Ramos (cell line): Measurements from ENCODE around the gene EIF3D.
"Not testable (repeated sequence)": the region's sequence is repeated elsewhere in the genome, so short reads cannot be mapped to it uniquely, and the experiment has no call there.

Source experiments
- in situ Hi-C: fragments of 300-500 bp; cut with MboI; formaldehyde crosslinking; loops from one replicate; pipeline ENCODE4 v1.14.3; 2022; ENCODE audit warnings: low sequenced_read_pairs; ENCODE audit not compliant: unreplicated experiment

EIF3D gene

DNA sequence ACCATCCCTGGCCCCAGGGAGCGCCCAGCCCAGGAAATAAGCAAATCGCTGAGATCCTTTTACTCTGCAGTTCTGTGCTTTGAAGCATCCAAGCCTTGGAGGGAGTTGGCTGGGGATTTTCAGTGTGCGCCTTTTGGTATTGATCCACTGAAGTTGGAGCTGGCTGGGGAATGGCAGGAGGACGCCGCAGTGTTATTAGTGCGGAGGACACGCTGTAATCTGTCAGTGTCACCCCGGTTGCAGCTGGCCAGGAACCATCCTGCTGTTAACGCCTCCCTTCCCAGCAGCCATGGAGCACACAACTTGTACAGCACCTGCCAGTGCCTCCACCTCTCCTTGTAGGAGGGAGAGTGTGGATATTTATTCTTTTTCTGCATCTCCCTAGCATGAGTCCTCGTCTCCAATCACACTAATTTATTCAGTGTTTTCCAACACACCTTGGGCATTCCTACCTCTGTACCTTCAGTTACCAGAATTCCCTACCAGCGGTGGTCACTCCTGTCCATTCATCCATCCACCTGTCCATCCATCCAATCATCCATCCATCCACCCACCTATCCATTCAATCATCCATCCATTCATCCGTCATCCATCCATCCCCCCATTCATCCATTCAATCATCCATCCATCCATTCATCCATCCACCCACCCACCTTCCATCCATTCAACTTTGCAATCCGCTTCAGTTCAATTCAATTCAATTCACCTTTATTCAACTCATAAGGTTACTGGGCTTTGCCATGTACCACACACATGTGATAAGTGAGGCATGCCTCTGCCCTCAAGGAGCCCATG, 21.9 kb upstream of the EIF3D start:
- in situ Hi-C loops: no loop called here

DNA sequence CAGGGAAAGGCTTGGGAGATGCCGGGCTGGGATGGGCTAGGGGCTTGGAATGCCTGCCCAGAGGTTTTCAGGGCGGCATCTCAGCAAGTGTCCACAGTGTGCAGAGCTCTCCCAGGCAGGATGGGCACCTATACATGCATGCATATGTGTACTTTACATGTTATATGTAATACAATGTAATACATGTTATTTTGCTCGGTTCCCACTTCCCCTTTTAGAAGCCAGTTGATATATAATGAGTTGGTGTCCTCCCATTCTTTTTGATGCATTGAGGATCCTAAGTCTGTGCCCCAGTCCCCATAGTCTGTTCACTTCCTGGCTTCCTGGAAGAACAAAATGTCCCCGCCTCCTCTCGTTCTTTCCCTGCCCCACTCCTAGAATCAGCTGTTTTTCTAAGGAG, 20.1 kb upstream of the EIF3D start:
- in situ Hi-C loops: no loop called here

DNA sequence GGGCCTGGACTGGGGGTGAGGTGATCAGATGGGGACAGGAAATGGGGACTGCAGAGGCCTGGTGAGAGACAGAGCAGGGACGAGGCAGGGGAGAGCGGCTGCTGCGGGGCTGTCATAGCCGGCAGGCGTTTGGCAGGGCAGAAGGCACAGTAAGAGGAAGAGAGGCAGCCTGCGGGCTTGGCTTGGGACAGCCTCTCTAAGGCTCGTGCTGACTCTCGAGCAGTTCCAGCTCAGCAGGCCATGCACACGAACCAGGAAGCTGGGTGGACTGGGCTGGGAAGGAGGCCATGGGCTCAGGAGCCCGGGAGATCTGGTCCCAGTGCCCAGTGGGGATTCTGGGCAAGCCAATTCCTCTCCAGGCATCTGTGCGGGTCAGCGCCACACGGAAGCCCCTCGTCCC, 19.6 kb upstream of the EIF3D start:
- in situ Hi-C loops: no loop called here

DNA sequence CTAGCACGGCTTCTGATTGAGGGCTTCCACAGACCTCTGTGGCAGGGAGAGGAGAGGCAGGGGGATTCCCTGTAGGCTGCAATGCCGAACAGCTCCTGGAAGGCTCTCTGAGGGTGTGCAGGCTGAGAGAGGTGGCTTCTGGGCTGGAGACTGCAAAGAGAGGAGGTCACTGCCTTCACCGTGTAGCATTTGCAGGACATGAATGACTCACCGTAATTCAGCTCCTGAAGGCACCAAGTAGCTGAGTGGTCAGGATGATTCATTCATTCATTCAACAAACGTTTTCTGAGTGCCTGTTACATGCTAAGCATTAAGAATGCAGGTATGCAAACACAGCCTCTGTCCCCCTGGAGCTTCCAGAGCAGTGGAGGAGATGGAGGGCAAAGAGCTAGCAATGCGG, 18.0 kb upstream of the EIF3D start:
- in situ Hi-C loops: no loop called here

DNA sequence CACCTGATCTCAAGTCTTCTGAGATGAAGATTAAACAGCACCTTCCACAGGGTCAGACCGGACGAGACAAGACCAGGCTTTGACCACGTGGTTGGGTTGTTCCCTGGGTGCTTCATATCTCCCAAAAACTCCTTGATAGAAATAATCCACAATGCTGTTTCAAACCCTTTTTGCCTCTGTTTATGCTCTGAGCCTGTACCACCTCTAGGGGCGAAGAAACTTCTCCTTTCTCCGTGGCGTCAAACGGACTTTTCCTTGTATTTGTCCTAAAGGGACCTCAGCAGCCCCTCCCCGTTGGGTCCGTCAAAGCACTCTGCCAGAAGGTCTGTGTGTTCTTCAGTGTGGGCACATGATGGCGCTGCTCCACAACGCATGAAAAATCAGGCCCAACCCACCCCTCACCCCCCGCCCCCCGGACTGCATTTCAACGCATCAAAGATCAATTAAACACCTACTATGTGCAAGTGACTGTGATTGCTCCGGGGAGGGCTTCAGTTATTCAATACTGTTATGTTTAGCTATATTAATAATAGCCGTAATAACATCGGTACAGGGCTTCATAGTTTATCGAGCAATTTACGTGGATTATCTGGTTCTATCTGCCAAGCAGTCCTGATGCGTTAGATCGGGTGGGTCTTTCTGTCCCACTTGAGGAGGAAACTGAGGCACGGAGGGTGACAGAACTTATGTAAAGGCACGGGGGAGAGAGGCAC, 17.3 kb upstream of the EIF3D start:
- in situ Hi-C loops: no loop called here

DNA sequence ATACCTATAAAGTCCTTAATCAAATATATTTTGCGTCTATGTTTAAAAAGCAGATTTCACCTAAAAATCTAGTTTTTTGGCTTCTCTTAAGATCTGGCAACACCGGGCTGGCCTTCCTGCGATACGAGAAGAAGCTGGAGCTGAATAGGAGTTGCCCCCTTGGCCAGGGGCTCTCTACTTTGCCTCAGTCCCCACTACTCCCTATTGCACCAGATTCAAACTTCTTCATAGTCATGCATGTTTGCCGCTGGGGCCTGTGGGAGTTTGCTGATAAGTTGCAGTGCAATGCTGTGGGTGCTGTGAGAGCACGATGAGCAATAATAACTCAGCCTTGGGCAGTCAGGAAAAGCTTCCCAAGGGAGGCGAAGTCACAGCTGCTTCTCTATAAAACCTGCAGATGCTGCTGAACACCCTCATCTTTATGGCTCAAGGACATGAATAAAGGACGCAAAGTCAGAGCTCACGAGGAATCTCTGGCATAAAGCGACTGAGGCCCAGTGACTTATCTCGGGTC, 15.2 kb upstream of the EIF3D start:
- in situ Hi-C loops: no loop called here

DNA sequence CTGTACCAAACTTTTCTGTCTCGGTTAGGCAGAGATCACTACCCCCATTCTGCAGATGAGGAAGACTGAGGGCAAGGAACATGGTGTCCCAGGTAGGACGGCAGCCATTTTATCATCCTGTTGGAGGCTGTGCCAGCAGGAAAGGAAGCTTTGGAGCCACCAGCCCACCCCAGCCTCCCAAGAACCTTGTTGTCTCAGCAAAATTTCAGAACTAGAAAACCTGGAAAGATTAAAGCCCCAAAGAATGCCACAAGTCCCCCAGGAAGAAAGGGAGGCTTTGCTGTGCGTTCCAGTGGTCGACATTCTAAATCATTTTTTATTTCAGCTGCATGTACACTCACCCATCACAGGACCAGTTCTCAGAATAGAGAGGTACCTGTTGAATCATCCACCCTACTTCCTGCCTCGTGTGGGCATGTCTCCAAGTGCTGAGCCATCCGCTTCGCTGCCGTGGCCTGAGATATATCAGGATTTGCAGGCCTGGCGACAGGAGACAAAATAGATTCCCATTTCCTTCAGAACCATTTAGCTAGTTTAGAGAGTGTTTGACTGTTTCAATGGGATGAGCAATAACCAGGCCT, 13.0 kb upstream of the EIF3D start:
- in situ Hi-C loops: no loop called here

DNA sequence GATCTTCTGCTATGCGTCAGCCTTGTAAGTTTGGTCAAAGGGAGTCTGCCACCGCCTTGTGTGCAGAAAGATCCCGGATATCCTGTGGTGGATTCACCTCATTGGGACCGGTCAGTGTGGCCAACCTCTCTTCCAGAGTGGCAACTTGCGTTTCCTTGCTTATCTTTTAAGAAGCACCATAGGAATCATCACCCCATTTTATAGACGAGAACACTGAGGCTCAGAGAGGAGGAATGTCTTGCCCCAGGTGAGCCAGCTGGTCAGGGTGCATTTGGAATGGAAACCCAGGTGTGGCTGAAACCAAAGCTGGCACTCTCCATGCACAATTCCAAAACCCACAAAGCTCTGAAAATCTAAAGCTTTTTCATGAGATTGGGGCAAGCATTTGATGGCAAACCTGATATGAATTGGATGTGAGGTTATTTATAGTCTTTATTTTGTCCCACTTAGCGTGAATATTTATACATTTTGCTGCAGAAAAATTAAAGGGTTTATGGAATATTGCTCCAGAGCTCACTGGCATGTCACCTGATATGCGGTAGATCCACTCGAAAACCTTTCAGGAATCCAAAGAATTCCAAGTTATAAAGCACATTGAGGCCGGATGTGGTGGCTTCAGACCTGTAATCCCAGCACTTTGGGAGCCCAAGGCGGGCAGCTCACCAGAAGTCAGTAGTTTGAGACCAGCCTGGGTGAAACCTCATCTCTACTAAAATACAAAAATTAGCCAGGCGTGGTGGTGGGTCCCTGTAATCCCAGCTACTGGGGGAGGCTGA, 12.1 kb upstream of the EIF3D start:
- in situ Hi-C loops: no loop called here

DNA sequence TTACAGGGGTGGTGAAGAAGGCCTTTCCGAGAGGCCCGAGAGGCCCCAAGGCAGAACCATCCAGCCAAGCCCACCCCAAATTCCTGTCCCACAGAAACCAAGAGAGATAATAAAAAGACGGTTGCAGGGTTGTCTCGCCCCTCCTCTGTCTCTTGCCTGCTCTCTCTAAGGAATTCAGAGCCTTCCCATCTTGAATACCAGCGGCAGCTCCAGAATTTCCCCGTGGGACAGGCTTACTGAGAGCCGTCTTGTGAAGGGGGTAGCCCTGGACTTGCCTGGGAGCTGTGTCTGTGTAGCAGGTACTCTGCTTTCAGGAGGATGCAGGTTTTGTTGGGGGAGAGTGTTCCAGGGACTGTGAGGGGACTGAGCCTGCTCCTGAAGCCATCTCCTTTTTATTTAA, 9.6 kb upstream of the EIF3D start:
- in situ Hi-C loops: no loop called here

DNA sequence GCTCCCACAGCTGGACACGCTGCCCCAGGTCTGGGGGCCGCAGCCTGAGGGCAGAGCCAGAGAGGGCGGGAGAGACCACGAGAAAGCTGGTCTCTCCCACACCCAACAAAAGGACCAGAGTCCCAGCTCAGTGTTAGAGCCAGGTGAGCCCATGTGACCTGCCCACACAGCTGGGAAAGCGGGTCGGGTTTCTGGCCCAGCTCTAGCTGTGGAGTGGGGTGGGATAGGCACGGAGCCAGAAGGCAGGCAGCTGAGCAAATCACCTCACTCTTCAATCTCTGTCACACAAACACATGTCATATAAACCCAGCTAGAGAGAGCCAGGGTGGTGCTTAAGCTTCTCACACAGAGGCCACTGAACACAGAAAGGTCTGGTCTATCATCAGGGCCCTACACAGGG, 7.8 kb upstream of the EIF3D start:
- in situ Hi-C loops: no loop called here

DNA sequence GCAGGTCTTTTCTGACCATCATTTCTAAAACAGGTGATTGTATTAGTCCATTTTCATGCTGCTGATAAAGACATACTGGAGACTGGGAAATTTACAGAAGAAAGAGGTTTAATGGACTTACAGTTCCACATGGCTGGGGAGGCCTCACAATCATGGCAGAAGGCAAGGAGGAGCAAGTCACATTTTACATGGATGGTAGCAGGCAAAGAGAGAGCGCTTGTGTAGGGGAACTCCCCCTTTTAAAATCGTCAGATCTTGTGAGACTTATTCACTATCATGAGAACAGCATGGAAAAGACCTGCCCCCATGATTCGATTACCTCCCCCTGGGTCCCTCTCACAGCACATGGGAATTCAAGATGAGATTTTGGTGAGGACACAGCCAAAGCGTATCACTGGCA, 4.4 kb upstream of the EIF3D start:
- in situ Hi-C loops: not testable (repeated sequence)

DNA sequence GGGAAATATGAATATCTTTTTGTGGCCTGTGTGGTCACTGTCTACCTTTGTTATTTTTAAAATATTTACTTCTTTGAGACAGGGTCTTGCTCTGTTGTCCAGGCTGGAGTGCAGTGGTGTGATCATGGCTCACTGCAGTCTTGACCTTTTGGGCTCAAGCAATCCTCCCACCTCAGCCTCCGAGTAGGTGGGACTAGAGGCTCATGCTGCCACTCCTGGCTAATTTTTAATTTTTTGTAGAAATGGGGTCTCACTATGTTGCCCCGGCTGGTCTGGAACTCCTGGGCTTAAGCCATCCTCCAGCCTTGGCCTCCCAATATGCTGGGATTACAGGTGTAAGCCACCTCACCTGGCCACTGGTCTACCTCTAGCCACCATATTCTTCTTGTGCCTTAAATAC, 3.5 kb upstream of the EIF3D start:
- in situ Hi-C loops: no loop called here

DNA sequence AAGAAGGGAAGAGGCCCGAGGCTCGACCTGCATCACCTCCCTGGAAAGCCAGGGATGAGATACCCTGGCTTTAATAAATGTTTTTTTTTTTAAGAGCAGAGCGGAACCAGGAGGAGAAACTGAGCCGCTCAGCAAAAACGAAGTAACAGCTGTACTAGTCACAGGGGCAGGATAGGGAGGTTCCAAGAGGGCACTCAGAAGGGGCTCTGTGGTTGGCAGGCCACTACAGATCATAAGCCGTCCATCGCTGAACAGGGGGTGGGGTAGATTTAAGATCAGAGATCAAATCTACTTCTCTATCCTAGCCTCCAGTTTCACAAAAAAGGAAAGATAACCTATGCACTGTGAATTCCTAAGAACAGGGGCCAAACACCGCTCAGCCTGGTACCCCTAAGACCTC, 625 bp downstream of the EIF3D start:
- in situ Hi-C loops: no loop called here

DNA sequence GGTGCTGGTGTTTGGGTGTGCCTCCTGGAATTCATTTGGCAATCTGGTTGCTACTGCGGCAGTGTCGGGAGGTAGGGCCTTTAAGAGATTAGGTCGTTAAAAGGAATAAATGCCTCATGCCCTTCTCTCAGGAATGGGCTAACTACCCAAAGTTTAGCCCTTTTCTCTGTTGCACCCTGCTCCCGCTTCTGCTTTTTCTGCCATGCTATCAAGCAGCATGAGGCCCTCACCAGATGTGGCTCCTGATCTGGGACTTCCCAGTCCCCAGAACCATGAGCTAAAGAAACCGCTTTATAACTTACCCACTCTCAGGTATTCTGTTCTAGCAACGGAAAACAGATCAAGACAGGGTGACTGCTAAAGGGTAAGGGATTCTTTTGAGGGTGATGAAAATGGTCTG, 6.3 kb downstream of the EIF3D start:
- in situ Hi-C loops: no loop called here

DNA sequence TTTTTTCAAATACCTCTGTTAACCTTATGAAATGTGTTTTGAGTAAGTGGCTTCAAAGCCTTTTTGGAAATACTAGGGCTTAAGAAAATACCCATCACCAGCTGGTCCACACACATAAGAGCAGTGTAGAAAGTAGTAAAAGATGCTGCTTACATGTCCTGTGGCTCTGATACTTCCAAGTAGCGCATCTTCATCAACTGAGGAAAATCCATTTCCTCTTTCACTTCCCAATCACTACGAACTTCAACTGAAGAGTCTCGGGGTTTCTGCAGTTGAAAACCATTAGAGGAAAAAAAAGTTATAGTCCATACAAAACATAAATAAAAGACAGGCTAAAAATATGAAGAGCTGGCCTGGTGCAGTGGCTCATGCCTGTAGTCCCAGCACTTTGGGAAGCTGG, 8.5 kb downstream of the EIF3D start:
- in situ Hi-C loops: no loop called here

DNA sequence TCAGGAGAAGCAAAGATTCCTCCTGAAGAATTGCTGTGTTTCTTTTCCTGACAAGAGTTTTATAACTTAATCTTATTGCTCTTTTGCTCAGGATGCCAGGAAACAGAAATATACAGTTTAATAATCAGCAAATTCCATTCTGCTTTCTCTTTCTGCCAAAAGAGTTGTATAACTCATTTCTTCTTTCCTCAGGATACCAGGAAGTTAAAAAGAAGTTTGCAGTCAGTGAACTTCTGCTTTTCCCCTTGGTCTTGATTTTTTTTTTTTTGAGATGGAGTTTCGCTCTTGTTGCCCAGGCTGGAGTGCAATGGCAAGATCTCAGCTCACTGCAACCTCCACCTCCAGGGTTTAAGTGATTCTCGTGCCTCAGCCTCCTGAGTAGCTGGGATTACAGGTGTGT, 9.1 kb downstream of the EIF3D start:
- in situ Hi-C loops: not testable (repeated sequence)

DNA sequence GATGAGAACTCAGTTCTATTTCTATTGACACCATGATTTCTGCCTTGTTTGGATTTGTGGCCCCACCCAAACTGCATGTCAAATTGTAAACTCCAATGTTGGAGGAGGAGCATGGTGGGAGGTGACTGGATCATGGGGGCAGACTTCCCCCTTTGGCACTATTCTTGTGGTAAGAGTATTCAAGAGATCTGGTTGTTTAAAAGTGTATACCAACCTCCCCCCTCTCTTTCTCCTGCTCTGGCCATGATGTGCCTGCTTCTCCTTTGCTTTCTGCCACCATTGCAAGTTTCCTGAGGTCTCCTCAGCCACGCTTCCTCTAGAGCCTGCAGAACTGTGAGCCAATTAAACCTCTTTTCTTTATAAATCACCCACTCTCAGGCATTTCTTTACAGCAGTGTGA, 14.2 kb downstream of the EIF3D start:
- in situ Hi-C loops: no loop called here

DNA sequence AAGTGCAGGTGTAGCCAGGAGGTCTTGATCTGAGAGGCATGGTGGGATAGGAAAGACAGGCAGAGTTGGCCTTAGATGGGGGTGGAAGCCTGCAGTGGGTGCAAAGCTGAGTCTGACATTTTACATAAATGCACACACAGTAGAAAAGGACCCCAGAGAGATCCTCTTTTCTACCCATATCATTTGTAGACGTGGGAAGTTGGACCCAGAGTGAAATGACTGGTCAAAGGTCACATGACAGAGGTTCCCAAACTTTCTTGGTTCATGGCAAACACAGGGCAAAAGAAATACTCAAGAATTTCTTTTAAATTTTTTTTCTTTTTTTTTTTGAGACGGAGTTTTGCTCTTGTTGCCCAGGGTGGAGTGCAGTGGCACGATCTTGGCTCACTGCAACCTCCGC, 16.0 kb downstream of the EIF3D start:
- in situ Hi-C loops: no loop called here

DNA sequence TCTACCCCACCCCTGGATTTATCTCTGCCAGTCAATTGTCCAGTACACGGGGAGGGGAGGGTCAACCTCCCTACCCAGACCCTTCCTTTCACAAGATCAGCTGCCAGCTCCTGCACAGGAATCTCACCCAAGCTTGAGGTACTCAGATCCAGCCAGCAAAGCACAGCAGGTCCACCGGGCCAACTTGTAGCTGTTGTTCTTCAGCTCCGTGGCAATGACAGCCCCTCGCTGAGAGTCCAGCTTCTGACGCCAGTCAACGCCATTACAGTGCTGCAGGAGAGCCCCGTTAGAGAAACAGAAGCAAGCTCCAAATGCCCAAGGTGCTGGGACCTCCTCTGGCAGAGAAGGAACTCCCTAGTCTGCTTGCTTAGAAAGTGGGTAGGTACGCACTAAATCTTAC, 16.6 kb downstream of the EIF3D start:
- in situ Hi-C loops: no loop called here

DNA sequence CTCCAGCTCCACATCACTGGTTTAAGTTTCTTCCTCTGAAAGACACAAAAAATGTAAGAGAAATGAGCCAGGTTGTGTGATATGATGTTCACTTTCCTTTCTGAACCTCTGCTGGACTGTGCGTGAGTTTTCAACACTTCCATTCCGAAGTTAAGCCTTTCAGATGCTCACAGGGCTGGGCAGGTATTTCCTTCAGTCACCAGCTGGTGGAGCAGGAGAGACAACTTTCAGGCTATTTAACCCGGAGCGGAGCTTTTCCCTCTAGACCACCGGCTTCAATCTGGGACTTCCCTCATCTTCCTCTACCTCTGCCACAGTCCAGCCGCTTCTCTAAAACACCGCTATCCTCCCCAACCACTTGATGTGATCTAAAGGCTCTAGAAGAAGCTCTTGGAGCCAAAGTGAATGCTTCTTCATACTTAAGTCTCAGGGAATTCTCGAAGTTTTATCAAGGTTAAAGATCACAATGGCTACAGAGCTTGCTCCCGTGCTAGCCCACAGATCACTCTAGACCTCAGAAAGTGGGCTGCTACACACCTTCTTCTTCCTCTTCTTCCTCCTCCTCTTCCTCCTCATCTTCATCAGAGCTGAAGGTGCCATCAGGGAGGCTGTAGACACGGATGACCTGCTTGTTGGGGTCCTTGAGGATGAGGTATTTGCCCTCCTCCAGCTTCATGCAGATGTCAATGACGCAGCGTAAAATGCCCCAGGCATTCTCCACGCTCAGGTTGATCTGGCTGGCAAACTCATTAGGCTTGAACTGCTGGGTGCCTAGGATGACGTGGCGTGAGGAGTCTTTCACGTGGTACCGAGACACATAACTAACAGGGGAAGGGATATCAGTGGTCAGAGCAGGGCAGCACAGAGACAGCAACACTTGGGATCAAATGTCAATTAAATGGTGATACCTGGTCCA, 17.7 kb downstream of the EIF3D start:
- in situ Hi-C loops: no loop called here
